NB4 (cell line): ENCODE results near the gene SPINT2.
A peak's percentile ranks its signal among the peaks of the same experiment; 100 is the strongest.
"Not testable (repeated sequence)": the region's sequence is repeated elsewhere in the genome, so short reads cannot be mapped to it uniquely, and the experiment has no call there.

Source experiments
- DNase-seq: peaks from one replicate; pipeline ENCODE4 v3.0.0; 2010; ENCODE audit warnings: low read depth
- H3K4me3 ChIP-seq: one replicate; pipeline ENCODE4 v1.5.1; 2011; ENCODE audit warnings: mild to moderate bottlenecking, low read depth, low read length, moderate library complexity
- CTCF ChIP-seq: IDR thresholded peaks from one replicate; pipeline ENCODE4 v1.5.1; 2012; ENCODE audit warnings: low read depth, low read length
- MAX ChIP-seq: IDR thresholded peaks from 2 replicates; pipeline ENCODE4 v1.6.1; 2011; ENCODE audit warnings: low read depth, low read length
- MYC ChIP-seq: IDR thresholded peaks from 2 replicates; pipeline ENCODE4 v1.6.1; 2011; ENCODE audit warnings: low read depth, low read length
- POLR2A ChIP-seq: IDR thresholded peaks from 2 replicates; pipeline ENCODE4 v1.6.1; 2011; ENCODE audit warnings: mild to moderate bottlenecking; ENCODE audit not compliant: insufficient read length; ENCODE audit errors: extremely low read depth

Gene SPINT2

GRCh38 chr19:38228005-38228377 lies 36.4 kb upstream of the SPINT2 start:
- H3K4me3 ChIP-seq: no peak overlapping the region
- TF ChIP-seq MYC (no peak), MAX (no peak)

GRCh38 chr19:38228491-38229439 lies 35.6 kb upstream of the SPINT2 start:
- TF ChIP-seq CTCF (no peak), POLR2A (no peak), MAX (no peak), MYC (no peak)
- H3K4me3 ChIP-seq: no peak overlapping the region
- no peak for DNase-seq

More at GRCh38 chr19:38228005-38228377, 36.4 kb upstream of the SPINT2 start:
- no peak for DNase-seq

GRCh38 chr19:38229585-38230073 lies 34.7 kb upstream of the SPINT2 start:
- H3K4me3 ChIP-seq: no peak overlapping the region
- DNase-seq: peak; percentile 74
- TF ChIP-seq POLR2A (no peak), CTCF (no peak), MAX (no peak), MYC (no peak)

- not testable (repeated sequence) for DNase-seq, H3K4me3 ChIP-seq
These were observed 33.8 kb upstream of the SPINT2 start for GRCh38 chr19:38230506-38231133.

- no peak overlapping the region for H3K4me3 ChIP-seq
- no peak for DNase-seq
- TF ChIP-seq CTCF: no peak
These were observed 32.5 kb upstream of the SPINT2 start for GRCh38 chr19:38231918-38232317.

GRCh38 chr19:38233740-38234251 lies 30.6 kb upstream of the SPINT2 start:
- H3K4me3 ChIP-seq: no peak overlapping the region
- DNase-seq: peak; percentile 72
- peak; percentile 77 for TF ChIP-seq CTCF
- TF ChIP-seq POLR2A: no peak
- TF ChIP-seq MYC: no peak
- TF ChIP-seq MAX: no peak
